Measurements from ENCODE around the gene CCDC71L. TPM values are rescaled to one million over a fixed set of nuclear protein-coding genes. Genes with fewer than 3 reads are reported as not detected.

The CCDC71L gene
- total and polyA plus RNA-seq, 2 experiments from 2014 or later = 14.8 to 24.3 TPM

DNA sequence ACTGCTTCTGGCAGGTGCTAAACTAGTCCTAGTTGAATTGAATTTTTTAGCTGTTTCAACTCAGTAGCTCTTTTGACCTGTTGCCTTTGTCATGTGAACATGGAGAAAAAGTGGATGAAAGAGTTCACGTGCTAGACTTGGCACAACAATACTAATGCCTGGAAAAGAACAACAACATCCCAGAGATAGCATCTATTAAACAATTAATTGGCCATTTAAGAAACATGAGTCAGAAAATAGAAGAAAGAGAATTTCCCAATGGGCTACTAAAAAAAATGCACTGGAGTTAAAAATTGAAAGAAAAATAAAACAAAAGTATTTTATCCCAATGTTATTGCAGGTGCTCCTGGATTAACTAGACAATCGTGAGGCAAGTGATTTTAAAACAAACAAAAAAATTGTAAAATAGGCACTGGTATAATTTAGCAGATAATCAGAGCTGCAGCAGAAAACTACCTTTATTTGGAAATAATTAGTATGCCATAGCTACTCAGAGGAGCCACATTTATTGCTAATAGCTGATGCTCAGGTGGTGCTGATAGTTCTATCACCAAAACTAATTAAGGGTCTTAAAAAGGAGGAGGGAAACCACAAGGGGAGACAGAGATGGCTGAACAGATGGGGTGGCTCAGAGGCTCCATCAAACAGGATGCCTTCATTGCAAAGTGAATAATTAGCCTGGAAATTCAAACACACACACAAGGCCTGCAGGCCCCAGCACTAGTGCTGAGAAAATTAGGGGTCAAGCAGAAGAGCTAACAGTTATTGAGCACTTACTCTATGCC lies 17.6 kb downstream of the CCDC71L start:
- 79% methylated on average over 2 of the region's 2 CpGs for WGBS (ENCODE audit: low lambda C conversion rate, missing lambda C conversion rate)

DNA sequence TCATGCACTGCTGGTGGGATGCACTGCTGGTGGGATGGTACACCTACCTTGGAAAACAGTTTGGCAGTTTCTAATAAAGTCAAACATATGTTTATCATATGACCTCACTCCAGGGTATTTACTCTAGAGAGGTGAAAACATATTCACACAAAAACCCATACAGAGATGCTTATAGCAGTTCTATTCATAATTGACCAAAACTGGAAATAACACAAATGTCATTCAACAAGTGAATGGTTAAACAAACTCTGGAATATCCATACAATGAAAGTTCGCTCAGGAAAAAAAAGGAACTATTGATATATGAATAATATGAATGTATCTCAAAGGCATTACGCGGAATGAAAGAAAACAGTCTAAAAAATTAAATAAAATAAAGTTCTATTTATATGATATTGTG lies 19.5 kb downstream of the CCDC71L start:
- Histone ChIP-seq H3K79me2 (no peaks in the 10 kb centered on the region), H2AFZ (no peak overlapping the region), H3K4me1 (ENCODE audit: insufficient read depth) (no peaks in the 10 kb centered on the region), H3K27me3 (no peaks in the 10 kb centered on the region), H3K9me3 (ENCODE audit: low read depth) (no peaks in the 10 kb centered on the region), H3K4me2 (no peak overlapping the region), H3K27ac (no peak overlapping the region), H3K36me3 (replicated peaks; ENCODE audit: insufficient read depth, low read depth) (no peaks in the 10 kb centered on the region), H4K20me1 (ENCODE audit: insufficient read depth, poor library complexity, severe bottlenecking) (no peaks in the 10 kb centered on the region), H3K4me3 (no peak overlapping the region), H3K9me2 (replicated peaks; ENCODE audit: insufficient read depth) (no peaks in the 10 kb centered on the region)
- 98% methylated on average over 3 of the region's 3 CpGs for WGBS (ENCODE audit: low lambda C conversion rate, missing lambda C conversion rate)
- DNase-seq (ENCODE audit: low spot score) = no peak
- TF ChIP-seq, protein P1, sequence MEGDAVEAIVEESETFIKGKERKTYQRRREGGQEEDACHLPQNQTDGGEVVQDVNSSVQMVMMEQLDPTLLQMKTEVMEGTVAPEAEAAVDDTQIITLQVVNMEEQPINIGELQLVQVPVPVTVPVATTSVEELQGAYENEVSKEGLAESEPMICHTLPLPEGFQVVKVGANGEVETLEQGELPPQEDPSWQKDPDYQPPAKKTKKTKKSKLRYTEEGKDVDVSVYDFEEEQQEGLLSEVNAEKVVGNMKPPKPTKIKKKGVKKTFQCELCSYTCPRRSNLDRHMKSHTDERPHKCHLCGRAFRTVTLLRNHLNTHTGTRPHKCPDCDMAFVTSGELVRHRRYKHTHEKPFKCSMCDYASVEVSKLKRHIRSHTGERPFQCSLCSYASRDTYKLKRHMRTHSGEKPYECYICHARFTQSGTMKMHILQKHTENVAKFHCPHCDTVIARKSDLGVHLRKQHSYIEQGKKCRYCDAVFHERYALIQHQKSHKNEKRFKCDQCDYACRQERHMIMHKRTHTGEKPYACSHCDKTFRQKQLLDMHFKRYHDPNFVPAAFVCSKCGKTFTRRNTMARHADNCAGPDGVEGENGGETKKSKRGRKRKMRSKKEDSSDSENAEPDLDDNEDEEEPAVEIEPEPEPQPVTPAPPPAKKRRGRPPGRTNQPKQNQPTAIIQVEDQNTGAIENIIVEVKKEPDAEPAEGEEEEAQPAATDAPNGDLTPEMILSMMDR (IDR thresholded peaks at IDR 0.05; ENCODE audit: poor library complexity) = no peak

More for the DNA sequence above, 17.6 kb downstream of the CCDC71L start:
- Histone ChIP-seq H2AFZ (no peak overlapping the region), H3K27me3 (no peaks in the 10 kb centered on the region), H3K9me3 (ENCODE audit: low read depth) (no peaks in the 10 kb centered on the region), H3K27ac (no peak overlapping the region), H3K9me2 (replicated peaks; ENCODE audit: insufficient read depth) (no peaks in the 10 kb centered on the region), H3K4me3 (no peak overlapping the region), H3K4me2 (no peak overlapping the region), H4K20me1 (ENCODE audit: insufficient read depth, poor library complexity, severe bottlenecking) (no peaks in the 10 kb centered on the region), H3K4me1 (ENCODE audit: insufficient read depth) (no peaks in the 10 kb centered on the region), H3K36me3 (replicated peaks; ENCODE audit: insufficient read depth, low read depth) (no peaks in the 10 kb centered on the region), H3K79me2 (no peaks in the 10 kb centered on the region)
- DNase-seq (ENCODE audit: low spot score) = no peak
- no peak for TF ChIP-seq EZH2 (IDR thresholded peaks at IDR 0.05; ENCODE audit: borderline replicate concordance)
- TF ChIP-seq, protein P1 (IDR thresholded peaks at IDR 0.05; ENCODE audit: poor library complexity) = no peak
- no peak for TF ChIP-seq EZH2phosphoT487 (IDR thresholded peaks at IDR 0.05; ENCODE audit: low read depth, severe bottlenecking, unreplicated experiment)

DNA sequence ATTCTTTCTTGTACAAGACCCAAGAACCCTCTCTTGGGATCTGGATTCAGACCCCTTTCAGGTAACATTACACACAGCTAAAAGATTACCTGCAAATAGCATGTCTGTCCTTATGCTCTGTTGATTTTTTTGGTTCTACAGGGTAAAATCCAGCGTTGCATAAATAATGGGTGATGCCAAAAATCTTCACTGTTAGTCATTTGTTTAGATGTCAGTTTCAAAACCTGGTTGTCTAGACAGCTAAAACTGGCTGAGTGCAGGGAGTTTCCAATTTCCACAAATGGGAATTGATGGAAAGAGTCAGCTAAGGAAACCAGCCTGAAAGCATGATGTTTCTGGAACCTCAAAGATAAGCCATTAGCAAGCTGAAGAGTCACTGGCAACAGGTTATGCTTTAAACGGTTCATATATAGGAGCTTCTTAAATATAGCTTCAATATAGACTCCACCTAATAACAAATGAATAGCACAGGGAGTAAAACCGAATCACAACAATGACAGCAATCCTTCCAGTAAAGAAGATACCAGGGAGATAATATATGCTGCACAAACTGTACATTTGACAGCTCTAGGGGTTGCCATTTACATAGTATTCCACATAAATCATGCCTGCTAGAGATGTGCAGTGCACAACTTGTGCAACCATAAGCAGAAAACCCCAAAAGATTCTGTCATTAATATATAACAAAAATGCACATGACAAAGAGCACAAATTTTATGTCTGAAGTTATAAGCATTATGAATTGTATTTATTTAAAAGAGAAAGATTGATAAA lies 20.4 kb downstream of the CCDC71L start:
- H3K27ac ChIP-seq = no peak overlapping the region
- no peak overlapping the region for H3K4me2 ChIP-seq
- no peaks in the 10 kb centered on the region for H4K20me1 ChIP-seq (ENCODE audit: insufficient read depth, poor library complexity, severe bottlenecking)

More for the DNA sequence above, 20.4 kb downstream of the CCDC71L start:
- no peak for DNase-seq (ENCODE audit: low spot score)
- Histone ChIP-seq H3K9me3 (ENCODE audit: low read depth) (no peaks in the 10 kb centered on the region), H3K4me3 (no peak overlapping the region), H2AFZ (no peak overlapping the region), H3K79me2 (no peaks in the 10 kb centered on the region), H3K9me2 (replicated peaks; ENCODE audit: insufficient read depth) (no peaks in the 10 kb centered on the region), H3K4me1 (ENCODE audit: insufficient read depth) (no peaks in the 10 kb centered on the region), H3K27me3 (no peaks in the 10 kb centered on the region), H3K36me3 (replicated peaks; ENCODE audit: insufficient read depth, low read depth) (no peaks in the 10 kb centered on the region)
- 80% methylated on average over 3 of the region's 3 CpGs for WGBS (ENCODE audit: low lambda C conversion rate, missing lambda C conversion rate)
- TF ChIP-seq, protein P1 (IDR thresholded peaks at IDR 0.05; ENCODE audit: poor library complexity) = no peak
- TF ChIP-seq EZH2phosphoT487 (IDR thresholded peaks at IDR 0.05; ENCODE audit: low read depth, severe bottlenecking, unreplicated experiment) (no peak), EZH2 (IDR thresholded peaks at IDR 0.05; ENCODE audit: borderline replicate concordance) (no peak)

All from hepatocyte (in vitro differentiated cells).